ENCODE data around the gene ALKBH2.

Gene ALKBH2

DNA sequence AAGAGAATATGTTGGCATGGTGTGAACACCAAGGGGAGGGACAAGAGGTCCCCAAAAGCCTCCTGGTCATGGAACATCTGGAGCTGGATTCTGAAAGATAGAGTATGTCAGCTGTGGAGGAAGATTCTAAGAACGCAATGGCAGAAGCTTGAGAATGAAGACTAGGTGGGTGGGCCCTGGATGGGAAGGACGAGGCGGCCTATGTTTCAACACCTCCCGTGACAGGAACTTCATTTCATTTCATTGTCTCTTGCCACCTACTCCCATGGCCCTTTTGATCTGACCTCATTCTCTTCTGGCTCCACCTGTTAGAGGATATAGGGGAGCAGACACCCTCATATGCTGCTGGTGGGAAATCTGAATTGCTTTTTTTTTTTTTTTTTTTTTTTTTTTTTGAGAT is 7.5 kb upstream of the ALKBH2 start:
- peaks cover 16% of the 10 kb centered on the region for H3K4me1 Mint-ChIP-seq (ENCODE audit: low read depth)
- H3K27me3 Mint-ChIP-seq (ENCODE audit: low read depth): no peaks in the 10 kb centered on the region
- DNase-seq (ENCODE audit: low spot score): no peak
- H3K36me3 Mint-ChIP-seq (ENCODE audit: low read depth): peaks cover 52% of the 10 kb centered on the region
- H3K27ac Mint-ChIP-seq: no peak overlapping the region
- no peak overlapping the region for H3K4me3 Mint-ChIP-seq
- no peaks in the 10 kb centered on the region for H3K9me3 Mint-ChIP-seq

DNA sequence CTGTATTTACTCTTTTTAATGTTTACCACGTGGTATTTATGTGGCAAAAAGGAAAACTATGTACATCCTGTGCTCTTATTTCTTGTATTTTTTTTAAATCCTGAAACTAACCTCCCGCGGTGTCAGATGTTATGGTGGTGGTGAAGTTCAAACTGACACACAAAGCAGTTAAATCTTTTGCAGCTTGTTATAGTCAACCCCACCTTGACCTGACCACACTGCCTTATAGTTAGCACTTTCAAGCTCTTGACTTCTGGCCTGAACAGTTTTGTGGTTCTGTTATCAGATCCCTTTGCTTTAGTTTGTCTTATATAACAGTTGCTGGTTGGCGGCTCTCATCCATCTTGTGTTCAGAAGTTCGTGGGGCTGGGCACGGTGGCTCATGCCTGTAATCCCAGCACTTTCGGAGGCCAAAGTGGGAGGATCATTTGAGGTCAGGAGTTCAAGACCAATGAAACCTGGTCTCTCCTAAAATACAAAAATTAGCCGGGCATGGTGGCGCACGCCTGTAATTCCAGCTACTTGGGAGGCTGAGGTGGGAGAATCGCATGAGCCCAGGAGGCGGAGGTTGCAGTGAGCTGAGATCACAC is 6.3 kb upstream of the ALKBH2 start:
- no peaks in the 10 kb centered on the region for H3K27me3 Mint-ChIP-seq (ENCODE audit: low read depth)
- peaks cover 14% of the 10 kb centered on the region for H3K4me1 Mint-ChIP-seq (ENCODE audit: low read depth)
- peak overlapping the region; percentile 43 for H3K27ac Mint-ChIP-seq
- DNase-seq (ENCODE audit: low spot score): no peak
- peak overlapping the region; percentile 91 for H3K4me3 Mint-ChIP-seq
- H3K36me3 Mint-ChIP-seq (ENCODE audit: low read depth): peaks cover 44% of the 10 kb centered on the region
- H3K9me3 Mint-ChIP-seq: no peaks in the 10 kb centered on the region

DNA sequence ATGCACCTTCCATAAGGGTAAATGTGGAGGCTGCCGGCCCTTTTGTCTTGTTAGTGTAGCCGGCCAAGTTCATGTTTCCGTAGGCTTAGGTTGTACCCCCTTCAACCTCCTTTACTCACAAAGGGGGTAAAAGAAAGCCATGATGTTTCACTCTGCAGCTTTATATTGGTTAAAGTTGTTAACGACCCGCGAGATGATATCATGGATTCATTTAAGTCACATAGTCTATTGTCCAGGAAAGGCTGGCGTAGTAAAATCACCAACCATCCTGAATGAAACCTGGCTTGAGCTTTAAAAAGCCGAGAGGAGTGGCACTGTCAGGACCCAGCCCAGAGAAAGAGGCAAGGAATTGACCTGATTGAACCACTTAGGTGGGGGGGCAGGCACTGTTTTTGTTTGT is 5.4 kb upstream of the ALKBH2 start:
- Mint-ChIP-seq H3K4me3 (peak overlapping the region; percentile 91), H3K27ac (peak overlapping the region; percentile 79), H3K27me3 (ENCODE audit: low read depth) (no peaks in the 10 kb centered on the region), H3K4me1 (ENCODE audit: low read depth) (peaks cover 15% of the 10 kb centered on the region), H3K9me3 (no peaks in the 10 kb centered on the region), H3K36me3 (ENCODE audit: low read depth) (peaks cover 38% of the 10 kb centered on the region)
- no peak for DNase-seq (ENCODE audit: low spot score)

DNA sequence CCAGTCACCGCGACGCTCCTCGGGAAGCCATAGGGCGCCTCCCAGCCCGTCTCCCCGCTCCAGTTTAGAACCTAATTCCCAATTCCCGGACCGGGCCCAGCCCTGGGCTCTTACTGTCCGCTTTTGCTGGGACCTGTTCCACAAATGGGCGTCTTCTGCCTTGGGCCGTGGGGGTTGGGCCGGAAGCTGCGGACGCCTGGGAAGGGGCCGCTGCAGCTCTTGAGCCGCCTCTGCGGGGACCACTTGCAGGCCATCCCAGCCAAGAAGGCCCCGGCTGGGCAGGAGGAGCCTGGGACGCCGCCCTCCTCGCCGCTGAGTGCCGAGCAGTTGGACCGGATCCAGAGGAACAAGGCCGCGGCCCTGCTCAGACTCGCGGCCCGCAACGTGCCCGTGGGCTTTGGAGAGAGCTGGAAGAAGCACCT is 4.9 kb upstream of the ALKBH2 start:
- peak overlapping the region; percentile 79 for H3K27ac Mint-ChIP-seq
- H3K4me1 Mint-ChIP-seq (ENCODE audit: low read depth): peaks cover 20% of the 10 kb centered on the region
- no peak for DNase-seq (ENCODE audit: low spot score)
- H3K36me3 Mint-ChIP-seq (ENCODE audit: low read depth): peaks cover 34% of the 10 kb centered on the region
- no peaks in the 10 kb centered on the region for H3K9me3 Mint-ChIP-seq
- peak overlapping the region; percentile 91 for H3K4me3 Mint-ChIP-seq
- H3K27me3 Mint-ChIP-seq (ENCODE audit: low read depth): no peaks in the 10 kb centered on the region

DNA sequence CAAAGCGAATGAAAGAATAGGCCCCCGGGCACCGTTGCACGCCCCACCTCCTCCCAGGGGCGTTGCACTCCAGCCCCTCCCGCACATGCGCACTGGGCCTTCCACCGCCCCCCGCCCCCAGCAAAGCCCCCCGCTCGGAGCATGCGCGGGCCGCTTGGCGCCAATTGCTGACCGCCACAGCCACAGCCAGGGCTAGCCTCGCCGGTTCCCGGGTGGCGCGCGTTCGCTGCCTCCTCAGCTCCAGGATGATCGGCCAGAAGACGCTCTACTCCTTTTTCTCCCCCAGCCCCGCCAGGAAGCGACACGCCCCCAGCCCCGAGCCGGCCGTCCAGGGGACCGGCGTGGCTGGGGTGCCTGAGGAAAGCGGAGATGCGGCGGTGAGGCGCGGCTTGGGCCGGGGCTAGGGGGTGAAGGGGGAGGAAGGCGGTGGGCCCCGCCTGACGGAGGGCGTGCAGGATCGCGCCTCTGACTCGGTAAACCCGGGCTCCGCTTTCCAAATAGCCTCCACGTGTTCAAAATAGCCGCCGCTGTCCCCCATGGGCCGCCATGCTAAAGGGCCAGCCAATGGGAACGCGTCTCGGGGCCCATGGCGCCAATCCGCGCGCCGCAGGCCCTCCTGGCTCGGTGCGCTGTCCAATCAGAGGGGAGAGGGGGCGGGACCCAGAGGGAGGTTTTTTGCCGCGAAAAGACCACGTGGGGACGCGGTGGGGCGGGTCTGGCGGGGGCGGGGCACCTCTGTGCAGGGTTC is 4.3 kb upstream of the ALKBH2 start, which contains the start of gene UNG:
UNG (plus strand) TSS at position 163 of the 748 bp plus-strand sequence; CDS start at position 246, 83 bp downstream.
- peak within 1 kb of the TSS; percentile 91 for H3K4me3 Mint-ChIP-seq
- DNase-seq (ENCODE audit: low spot score): peak; percentile 95
- H3K4me1 Mint-ChIP-seq (ENCODE audit: low read depth): peaks cover 24% of the 10 kb centered on the region
- peaks cover 30% of the 10 kb centered on the region for H3K36me3 Mint-ChIP-seq (ENCODE audit: low read depth)
- no peaks in the 10 kb centered on the region for H3K27me3 Mint-ChIP-seq (ENCODE audit: low read depth)
- H3K9me3 Mint-ChIP-seq: no peaks in the 10 kb centered on the region
- peak within 1 kb of the TSS; percentile 79 for H3K27ac Mint-ChIP-seq

- no peaks in the 10 kb centered on the region for H3K27me3 Mint-ChIP-seq (ENCODE audit: low read depth)
- H3K4me3 Mint-ChIP-seq: peak overlapping the region; percentile 91
- peaks cover 28% of the 10 kb centered on the region for H3K36me3 Mint-ChIP-seq (ENCODE audit: low read depth)
- H3K27ac Mint-ChIP-seq: no peak overlapping the region
- H3K4me1 Mint-ChIP-seq (ENCODE audit: low read depth): peaks cover 30% of the 10 kb centered on the region
- no peak for DNase-seq (ENCODE audit: low spot score)
- no peaks in the 10 kb centered on the region for H3K9me3 Mint-ChIP-seq
Observed at GRCh38 chr12:109097140-109097434, 3.8 kb upstream of the ALKBH2 start.

- Mint-ChIP-seq H3K36me3 (ENCODE audit: low read depth) (peaks cover 12% of the 10 kb centered on the region), H3K9me3 (no peaks in the 10 kb centered on the region), H3K4me1 (ENCODE audit: low read depth) (peaks cover 25% of the 10 kb centered on the region), H3K27me3 (ENCODE audit: low read depth) (no peaks in the 10 kb centered on the region), H3K27ac (peak overlapping the region; percentile 87), H3K4me3 (peak overlapping the region; percentile 83)
- DNase-seq (ENCODE audit: low spot score): no peak
Observed at GRCh38 chr12:109092497-109093021, 713 bp downstream of the ALKBH2 start.

GRCh38 chr12:109089683-109090082 is 3.6 kb downstream of the ALKBH2 start:
- no peak for DNase-seq (ENCODE audit: low spot score)
- no peak overlapping the region for H3K4me3 Mint-ChIP-seq
- H3K9me3 Mint-ChIP-seq: no peaks in the 10 kb centered on the region
- H3K27ac Mint-ChIP-seq: no peak overlapping the region
- H3K4me1 Mint-ChIP-seq (ENCODE audit: low read depth): peaks cover 25% of the 10 kb centered on the region
- H3K36me3 Mint-ChIP-seq (ENCODE audit: low read depth): peaks cover 18% of the 10 kb centered on the region
- H3K27me3 Mint-ChIP-seq (ENCODE audit: low read depth): no peaks in the 10 kb centered on the region

DNA sequence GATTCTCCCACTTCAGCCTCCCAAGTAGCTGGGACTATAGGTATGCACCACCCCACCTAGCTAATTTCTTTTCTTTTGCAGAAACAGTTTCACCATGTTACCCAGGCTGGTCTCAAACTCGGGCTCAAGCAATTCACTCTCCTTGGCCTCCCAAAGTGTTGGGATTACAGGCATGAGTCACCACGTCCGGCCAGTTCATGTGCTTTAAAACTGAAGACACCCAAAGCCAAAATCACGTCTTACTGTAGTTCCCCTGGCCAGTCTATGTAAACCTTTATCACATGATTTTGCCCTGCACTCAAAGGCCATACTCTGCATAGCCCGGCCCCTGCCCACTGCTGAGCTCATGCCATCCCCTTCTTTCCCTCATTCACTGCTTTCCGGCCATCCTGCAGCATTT is 4.5 kb downstream of the ALKBH2 start:
- Mint-ChIP-seq H3K9me3 (no peaks in the 10 kb centered on the region), H3K27ac (no peak overlapping the region), H3K36me3 (ENCODE audit: low read depth) (peaks cover 18% of the 10 kb centered on the region), H3K4me1 (ENCODE audit: low read depth) (peaks cover 24% of the 10 kb centered on the region), H3K4me3 (no peak overlapping the region), H3K27me3 (ENCODE audit: low read depth) (no peaks in the 10 kb centered on the region)
- no peak for DNase-seq (ENCODE audit: low spot score)

- Mint-ChIP-seq H3K27me3 (ENCODE audit: low read depth) (no peaks in the 10 kb centered on the region), H3K27ac (no peak overlapping the region), H3K4me3 (no peak overlapping the region), H3K9me3 (no peaks in the 10 kb centered on the region), H3K36me3 (ENCODE audit: low read depth) (peaks cover 16% of the 10 kb centered on the region), H3K4me1 (ENCODE audit: low read depth) (peaks cover 10% of the 10 kb centered on the region)
- no peak for DNase-seq (ENCODE audit: low spot score)
Observed at GRCh38 chr12:109087250-109087649, 6.0 kb downstream of the ALKBH2 start.

DNA sequence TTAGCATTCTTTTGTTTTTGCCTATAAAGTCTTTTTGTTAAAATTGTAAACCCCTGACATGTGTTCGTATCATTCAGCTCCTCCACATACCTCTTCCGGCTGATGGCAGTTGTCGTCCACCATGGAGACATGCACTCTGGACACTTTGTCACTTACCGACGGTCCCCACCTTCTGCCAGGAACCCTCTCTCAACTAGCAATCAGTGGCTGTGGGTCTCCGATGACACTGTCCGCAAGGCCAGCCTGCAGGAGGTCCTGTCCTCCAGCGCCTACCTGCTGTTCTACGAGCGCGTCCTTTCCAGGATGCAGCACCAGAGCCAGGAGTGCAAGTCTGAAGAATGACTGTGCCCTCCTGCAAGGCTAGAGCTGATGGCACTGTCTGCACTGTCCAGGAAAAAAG is 7.7 kb downstream of the ALKBH2 start:
- no peaks in the 10 kb centered on the region for H3K9me3 Mint-ChIP-seq
- DNase-seq (ENCODE audit: low spot score): no peak
- H3K36me3 Mint-ChIP-seq (ENCODE audit: low read depth): peaks cover 15% of the 10 kb centered on the region
- H3K4me3 Mint-ChIP-seq: no peak overlapping the region
- H3K27ac Mint-ChIP-seq: no peak overlapping the region
- H3K27me3 Mint-ChIP-seq (ENCODE audit: low read depth): no peaks in the 10 kb centered on the region
- peaks cover 3% of the 10 kb centered on the region for H3K4me1 Mint-ChIP-seq (ENCODE audit: low read depth)

GRCh38 chr12:109084425-109084824 is 8.8 kb downstream of the ALKBH2 start:
- no peaks in the 10 kb centered on the region for H3K27me3 Mint-ChIP-seq (ENCODE audit: low read depth)
- peaks cover 16% of the 10 kb centered on the region for H3K36me3 Mint-ChIP-seq (ENCODE audit: low read depth)
- H3K9me3 Mint-ChIP-seq: no peaks in the 10 kb centered on the region
- no peak overlapping the region for H3K27ac Mint-ChIP-seq
- DNase-seq (ENCODE audit: low spot score): no peak
- H3K4me1 Mint-ChIP-seq (ENCODE audit: low read depth): no peaks in the 10 kb centered on the region
- no peak overlapping the region for H3K4me3 Mint-ChIP-seq

- Mint-ChIP-seq H3K4me3 (no peak overlapping the region), H3K4me1 (ENCODE audit: low read depth) (no peaks in the 10 kb centered on the region), H3K27ac (no peak overlapping the region), H3K27me3 (ENCODE audit: low read depth) (no peaks in the 10 kb centered on the region), H3K36me3 (ENCODE audit: low read depth) (peaks cover 20% of the 10 kb centered on the region), H3K9me3 (peaks cover 5% of the 10 kb centered on the region)
- no peak for DNase-seq (ENCODE audit: low spot score)
Observed at GRCh38 chr12:109082751-109083150, 10.5 kb downstream of the ALKBH2 start.

- Mint-ChIP-seq H3K36me3 (ENCODE audit: low read depth) (peaks cover 27% of the 10 kb centered on the region), H3K4me1 (ENCODE audit: low read depth) (no peaks in the 10 kb centered on the region), H3K9me3 (peaks cover 5% of the 10 kb centered on the region), H3K27ac (no peak overlapping the region), H3K27me3 (ENCODE audit: low read depth) (no peaks in the 10 kb centered on the region), H3K4me3 (no peak overlapping the region)
- no peak for DNase-seq (ENCODE audit: low spot score)
Observed at GRCh38 chr12:109074866-109075265, 18.4 kb downstream of the ALKBH2 start.
